HL-60/S4 treated with phorbol 12-myristate 13-acetate at 8.2 ng/mL for 4 days and 3 days (cell line): ENCODE results near the gene XPR1.

ENCODE experiments used
- in situ Hi-C: fragments of 300-500 bp; cut with MboI; formaldehyde crosslinking; loops from 2 replicates; pipeline ENCODE4 v1.15.0; 2022; ENCODE audit warnings: low sequenced_read_pairs

XPR1 gene

GRCh38 chr1:180925471-180926051 lies 293.7 kb downstream of the XPR1 start:
- in situ Hi-C loops = no loop called here

DNA sequence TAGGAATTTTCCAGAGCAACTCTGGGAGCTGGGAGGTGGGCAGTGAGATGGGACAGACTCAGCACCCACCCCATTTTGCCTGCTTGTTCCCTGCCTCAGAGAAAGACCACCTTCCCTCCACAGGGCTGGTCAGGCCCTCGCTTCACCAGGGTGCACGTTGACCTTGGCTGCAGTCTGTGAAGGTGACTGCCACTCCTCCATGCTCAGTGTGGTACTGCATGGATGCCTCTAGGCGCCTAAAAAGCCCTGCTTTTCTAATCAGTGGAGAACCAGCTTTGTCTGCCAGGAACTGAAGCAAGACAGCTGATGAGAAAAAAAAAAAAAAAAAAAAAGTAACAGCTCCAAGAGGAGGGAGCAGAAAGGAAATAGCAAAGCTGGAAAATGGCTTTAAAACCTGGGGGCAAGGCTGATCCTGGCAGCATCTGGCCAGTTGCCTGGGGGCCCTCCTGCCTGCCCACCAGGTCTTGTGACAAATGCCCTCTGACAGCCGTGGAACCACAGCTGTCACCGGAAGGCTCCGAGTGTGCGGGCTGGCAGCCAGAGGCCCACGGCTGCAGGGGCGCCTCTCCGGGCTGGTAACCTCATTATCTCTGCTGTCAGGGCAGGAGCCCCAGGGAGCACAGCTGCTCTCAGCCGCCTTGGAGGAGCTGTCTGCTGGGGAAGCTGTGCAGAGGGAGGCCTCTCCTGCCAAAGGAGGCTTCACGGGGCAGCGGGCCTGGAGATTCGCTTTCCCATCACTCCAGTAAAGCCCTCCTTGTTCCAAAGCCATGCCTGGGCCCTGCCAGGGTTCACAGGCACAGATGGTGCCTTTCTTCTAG lies 294.6 kb downstream of the XPR1 start:
- in situ Hi-C loops = no loop called here

GRCh38 chr1:180927348-180927747 lies 295.5 kb downstream of the XPR1 start:
- in situ Hi-C loops = no loop called here

DNA sequence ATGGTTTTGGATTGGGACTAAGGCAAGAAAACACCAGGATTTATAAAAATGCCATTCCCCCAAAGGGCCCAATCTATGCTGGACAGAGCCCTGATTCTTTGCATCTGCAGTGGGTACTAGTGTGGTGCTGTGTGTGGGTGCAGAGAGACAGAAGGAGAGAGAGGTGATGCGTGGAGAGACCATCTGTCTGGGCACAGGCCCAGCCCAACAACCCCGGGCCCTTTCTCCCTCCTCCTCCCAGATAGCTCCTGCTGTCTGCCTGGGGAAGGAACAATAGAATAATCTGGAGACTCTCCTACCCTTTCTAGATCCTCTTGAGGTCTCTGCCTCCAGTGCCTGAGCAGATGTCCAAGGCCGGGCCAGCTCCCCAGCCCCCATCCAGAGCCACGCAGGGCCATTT lies 296.0 kb downstream of the XPR1 start:
- in situ Hi-C loops = no loop called here

GRCh38 chr1:180928331-180929230 lies 296.8 kb downstream of the XPR1 start:
- in situ Hi-C loops = no loop called here

GRCh38 chr1:180929389-180929788 lies 297.6 kb downstream of the XPR1 start:
- in situ Hi-C loops = no loop called here

DNA sequence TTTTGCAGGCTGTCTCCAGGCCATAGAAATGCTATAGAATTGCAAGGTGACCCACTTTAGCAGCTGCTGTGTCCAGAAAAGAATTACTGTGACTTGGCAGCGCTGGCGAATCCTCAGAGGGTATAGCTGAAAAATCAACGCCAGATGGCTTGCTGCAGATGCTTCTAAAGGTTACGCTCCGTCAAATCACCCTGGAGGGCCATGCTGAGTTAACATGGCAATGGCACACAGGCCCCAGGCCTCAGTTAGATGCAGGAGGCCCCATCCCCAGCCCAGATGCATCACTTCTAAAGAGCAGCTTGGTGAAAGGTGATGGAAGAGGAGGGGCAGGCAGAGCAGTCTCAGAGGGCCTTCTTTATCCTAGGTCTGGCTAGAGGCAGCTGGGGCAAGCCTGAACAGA lies 298.9 kb downstream of the XPR1 start:
- in situ Hi-C loops = no loop called here

GRCh38 chr1:180931529-180931928 lies 299.7 kb downstream of the XPR1 start:
- in situ Hi-C loops = no loop called here

DNA sequence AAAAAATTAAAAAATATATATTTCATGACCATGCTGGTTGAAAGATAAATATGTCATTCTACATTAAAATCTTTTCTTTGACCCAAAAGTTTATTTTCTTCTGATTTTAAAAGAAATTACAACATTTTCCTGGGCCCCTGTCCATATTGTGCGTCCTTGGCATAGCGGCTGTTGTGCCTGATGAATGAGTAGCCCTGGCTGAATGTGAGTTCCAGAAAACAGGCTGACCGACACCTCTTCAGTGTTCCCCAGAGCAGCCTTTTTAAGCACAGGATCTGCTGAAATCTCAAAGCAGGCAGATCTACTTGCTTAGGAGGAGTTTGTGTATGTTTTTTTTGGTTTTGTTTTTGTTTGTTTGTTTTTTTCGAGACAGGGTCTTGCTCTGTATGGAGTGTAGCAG lies 300.6 kb downstream of the XPR1 start:
- in situ Hi-C loops = no loop called here

DNA sequence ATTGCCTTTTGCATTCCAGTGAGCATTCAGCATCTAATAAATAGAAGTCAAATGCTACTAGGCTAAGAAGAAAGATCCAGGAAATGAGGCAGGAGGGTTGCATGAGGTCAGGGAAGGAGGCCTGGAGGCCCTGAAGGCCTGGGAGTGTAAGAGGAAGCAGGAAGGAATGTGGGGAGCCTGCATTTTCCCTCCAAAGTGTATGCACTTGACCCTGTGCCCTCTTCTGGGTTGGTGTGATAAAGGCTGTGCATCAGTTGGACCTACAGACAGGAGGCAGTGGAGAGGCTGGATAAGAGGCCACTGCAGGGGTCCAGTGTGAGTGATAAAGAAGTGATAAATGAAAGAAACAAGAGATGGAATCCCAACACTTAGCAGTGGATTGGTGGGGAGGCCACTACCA lies 301.3 kb downstream of the XPR1 start:
- in situ Hi-C loops = no loop called here

DNA sequence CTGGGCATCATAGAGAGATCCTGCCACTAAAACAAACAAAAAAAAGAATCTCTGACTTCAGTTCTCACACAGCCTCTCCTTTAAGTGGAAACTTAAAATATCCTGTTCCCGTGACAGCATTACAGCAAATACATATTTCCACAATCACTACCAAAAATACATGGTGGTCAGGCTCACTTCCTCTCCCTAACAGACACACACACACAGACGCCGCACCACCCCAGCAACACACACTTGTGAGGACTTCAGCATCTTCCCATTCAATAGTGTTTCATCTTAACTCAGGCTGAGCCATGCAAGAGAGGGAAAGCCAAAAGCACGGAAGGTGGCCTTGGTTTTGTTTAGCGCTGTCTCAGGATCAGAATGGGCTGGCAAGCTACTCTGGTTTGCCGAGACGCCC lies 302.7 kb downstream of the XPR1 start:
- in situ Hi-C loops = no loop called here

DNA sequence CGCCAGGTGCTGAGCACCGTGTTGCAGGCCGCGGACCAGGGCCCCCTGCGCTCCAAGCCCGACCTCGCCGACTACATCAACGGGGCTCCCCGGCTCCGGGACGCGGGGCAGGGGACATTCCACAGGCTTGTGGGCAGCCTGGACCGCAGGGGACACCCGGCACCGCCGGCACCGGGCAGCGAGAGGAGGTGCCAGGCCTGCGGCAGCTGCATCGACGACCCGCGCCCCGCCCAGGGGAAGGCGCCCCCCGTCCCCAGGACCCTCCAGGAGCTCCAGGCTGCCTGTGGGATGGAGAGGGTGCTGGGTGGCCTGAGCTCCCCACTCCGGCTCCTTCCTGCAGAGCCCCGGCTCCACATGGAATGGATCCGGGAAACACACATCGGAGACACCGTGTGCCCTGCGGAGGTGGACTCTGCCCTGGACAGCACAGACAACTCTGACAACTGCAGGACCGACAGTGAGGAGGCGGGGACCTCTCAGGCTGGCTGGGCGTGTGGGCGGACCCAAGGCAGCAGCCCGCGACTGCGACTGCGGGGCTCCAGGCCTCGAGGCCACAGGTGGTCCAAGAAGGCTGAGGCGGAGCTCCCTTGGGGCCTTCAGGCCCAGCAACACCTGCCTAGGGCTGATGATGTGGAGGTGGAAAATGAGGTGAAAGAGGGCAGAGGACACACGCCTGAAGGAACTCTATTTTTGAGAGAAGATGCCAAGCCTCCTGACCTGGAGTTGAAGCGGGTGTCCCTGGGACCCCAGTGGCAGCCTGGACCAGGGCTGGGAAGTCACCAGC lies 303.7 kb downstream of the XPR1 start:
- in situ Hi-C loops = no loop called here

GRCh38 chr1:180936110-180937011 lies 304.5 kb downstream of the XPR1 start:
- in situ Hi-C loops = no loop called here

DNA sequence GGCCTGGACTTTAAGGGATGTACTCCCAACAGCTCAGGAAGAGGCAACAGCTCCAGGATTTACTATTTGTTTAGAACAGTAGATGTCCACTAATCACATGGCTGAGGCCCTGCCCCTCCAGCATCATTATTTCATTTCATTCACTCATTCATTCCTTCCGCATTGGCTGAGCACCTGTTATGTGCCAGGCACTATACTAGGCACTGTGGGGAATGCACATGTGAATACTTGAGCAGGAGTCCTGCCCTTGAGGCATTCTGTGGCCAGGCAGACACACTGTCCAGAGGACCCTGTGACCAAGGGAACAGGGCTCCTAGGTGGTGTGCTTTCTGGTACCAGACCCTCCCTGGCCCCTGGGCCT lies 305.2 kb downstream of the XPR1 start:
- in situ Hi-C loops = no loop called here

DNA sequence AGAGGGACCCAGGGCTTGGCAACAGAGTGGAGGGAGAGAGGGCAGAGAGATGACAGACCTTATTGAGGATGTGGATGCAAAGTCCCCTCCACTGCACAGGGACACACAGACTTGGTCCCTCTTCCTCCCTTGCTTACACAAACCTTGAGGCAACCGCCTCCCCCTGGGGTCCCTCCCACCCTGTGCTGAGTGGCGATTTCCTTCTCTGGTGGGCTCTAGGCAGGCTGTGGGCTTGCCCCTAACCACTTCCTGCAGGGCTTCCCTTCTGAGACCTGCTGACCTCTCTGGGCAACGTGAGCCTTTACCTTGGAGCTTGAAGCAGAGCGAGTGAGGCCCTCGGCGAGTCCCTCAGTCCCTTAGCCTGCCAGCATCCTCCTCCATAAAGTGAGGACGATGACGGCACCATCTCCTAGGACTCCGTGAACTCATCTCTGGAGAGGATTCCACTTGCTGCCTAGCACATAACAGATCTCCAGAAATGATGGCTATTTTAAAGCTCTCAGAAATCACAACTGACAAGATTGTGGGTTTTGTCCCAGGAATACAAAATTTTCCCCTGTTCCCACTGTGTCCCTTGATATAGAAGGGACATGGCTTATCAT lies 305.9 kb downstream of the XPR1 start:
- in situ Hi-C loops = no loop called here

GRCh38 chr1:180939073-180939710 lies 307.4 kb downstream of the XPR1 start:
- in situ Hi-C loops = no loop called here

GRCh38 chr1:180939711-180940103 lies 307.9 kb downstream of the XPR1 start:
- in situ Hi-C loops = no loop called here
